Measurements from ENCODE around the gene OR14I1.

DNA sequence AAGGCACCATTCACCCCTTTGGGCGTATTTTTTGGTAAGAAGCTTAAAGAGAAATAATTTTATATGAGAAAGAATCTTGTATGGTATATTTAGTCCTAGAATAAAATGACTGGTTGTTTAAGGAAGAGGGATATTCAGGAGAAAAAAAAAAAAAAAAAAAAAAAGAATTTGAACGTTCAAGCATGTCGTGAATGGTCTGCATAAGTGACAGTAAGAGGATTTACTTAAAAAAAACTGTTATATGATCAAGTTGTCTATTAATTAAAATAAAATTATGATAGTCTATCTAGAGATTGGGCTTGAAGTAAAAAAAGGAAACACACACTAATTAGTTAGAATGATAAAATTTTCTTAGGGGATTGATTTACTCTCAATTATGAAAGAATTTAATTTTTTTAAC is 11.7 kb upstream of the OR14I1 start:
- TF ChIP-seq ETS2 (tag; IDR thresholded peaks at IDR 0.05; ENCODE audit: borderline replicate concordance, poor library complexity, severe bottlenecking), result no peak
- no peak for TF ChIP-seq RFX5 (IDR thresholded peaks at IDR 0.05; ENCODE audit: low read depth, low read length)
- TF ChIP-seq POLR2AphosphoS2 (IDR thresholded peaks at IDR 0.05; ENCODE audit: low read length), result no peak
- no peak for TF ChIP-seq ZNF174 (CRISPR knock-in tag; IDR thresholded peaks at IDR 0.05)
- TF ChIP-seq CTCF (IDR thresholded peaks at IDR 0.05 in 2 of 3, conservative IDR thresholded peaks at IDR 0.05 in 1 of 3; ENCODE audit: insufficient read depth in 2 of 3, low read depth in 1 of 3, low read length in 3 of 3), result no peak
- no peak for TF ChIP-seq E2F4 (CRISPR knock-in tag; IDR thresholded peaks at IDR 0.05; ENCODE audit: low read depth)
- TF ChIP-seq CHD7 (IDR thresholded peaks at IDR 0.05; ENCODE audit: low read depth, low read length), result no peak
- no peak for TF ChIP-seq ZNF766 (CRISPR knock-in tag; conservative IDR thresholded peaks at IDR 0.05)
- TF ChIP-seq CBX2 (IDR thresholded peaks at IDR 0.05; ENCODE audit: insufficient read depth, low read length, poor library complexity, severe bottlenecking), result no peak
- TF ChIP-seq FOXA1 (IDR thresholded peaks at IDR 0.05; ENCODE audit: borderline replicate concordance), result no peak
- TF ChIP-seq, protein P1, sequence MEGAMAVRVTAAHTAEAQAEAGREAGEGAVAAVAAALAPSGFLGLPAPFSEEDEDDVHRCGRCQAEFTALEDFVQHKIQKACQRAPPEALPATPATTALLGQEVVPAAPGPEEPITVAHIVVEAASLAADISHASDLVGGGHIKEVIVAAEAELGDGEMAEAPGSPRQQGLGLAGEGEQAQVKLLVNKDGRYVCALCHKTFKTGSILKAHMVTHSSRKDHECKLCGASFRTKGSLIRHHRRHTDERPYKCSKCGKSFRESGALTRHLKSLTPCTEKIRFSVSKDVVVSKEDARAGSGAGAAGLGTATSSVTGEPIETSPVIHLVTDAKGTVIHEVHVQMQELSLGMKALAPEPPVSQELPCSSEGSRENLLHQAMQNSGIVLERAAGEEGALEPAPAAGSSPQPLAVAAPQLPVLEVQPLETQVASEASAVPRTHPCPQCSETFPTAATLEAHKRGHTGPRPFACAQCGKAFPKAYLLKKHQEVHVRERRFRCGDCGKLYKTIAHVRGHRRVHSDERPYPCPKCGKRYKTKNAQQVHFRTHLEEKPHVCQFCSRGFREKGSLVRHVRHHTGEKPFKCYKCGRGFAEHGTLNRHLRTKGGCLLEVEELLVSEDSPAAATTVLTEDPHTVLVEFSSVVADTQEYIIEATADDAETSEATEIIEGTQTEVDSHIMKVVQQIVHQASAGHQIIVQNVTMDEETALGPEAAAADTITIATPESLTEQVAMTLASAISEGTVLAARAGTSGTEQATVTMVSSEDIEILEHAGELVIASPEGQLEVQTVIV (CRISPR knock-in tag; IDR thresholded peaks at IDR 0.05; ENCODE audit: borderline replicate concordance), result no peak
- TF ChIP-seq MTA1 (IDR thresholded peaks at IDR 0.05; ENCODE audit: borderline replicate concordance), result no peak
- no peak for TF ChIP-seq TRIM24 (IDR thresholded peaks at IDR 0.05)
- no peak for TF ChIP-seq YY1 (IDR thresholded peaks at IDR 0.05; ENCODE audit: borderline replicate concordance in 1 of 3, control insufficient read depth in 1 of 3, extremely low read depth in 1 of 3, insufficient read depth in 3 of 3, insufficient read length in 1 of 3, insufficient replicate concordance in 2 of 3, low read depth in 1 of 3, low read length in 2 of 3)
